ENCODE data around the gene TRAK2.

Gene TRAK2

GRCh38 chr2:201413143-201413542 lies 38.1 kb downstream of the TRAK2 start:
- Mint-ChIP-seq H3K4me3 (no peak overlapping the region), H3K27ac (no peak overlapping the region), H3K9me3 (no peaks in the 10 kb centered on the region), H3K36me3 (ENCODE audit: low read depth) (peaks cover 19% of the 10 kb centered on the region), H3K27me3 (no peaks in the 10 kb centered on the region), H3K4me1 (ENCODE audit: low read depth) (peaks cover 10% of the 10 kb centered on the region)

GRCh38 chr2:201411421-201411820 lies 39.8 kb downstream of the TRAK2 start:
- Mint-ChIP-seq H3K4me1 (ENCODE audit: low read depth) (peaks cover 16% of the 10 kb centered on the region), H3K36me3 (ENCODE audit: low read depth) (peaks cover 18% of the 10 kb centered on the region), H3K27ac (no peak overlapping the region), H3K4me3 (no peak overlapping the region), H3K9me3 (no peaks in the 10 kb centered on the region), H3K27me3 (no peaks in the 10 kb centered on the region)

DNA sequence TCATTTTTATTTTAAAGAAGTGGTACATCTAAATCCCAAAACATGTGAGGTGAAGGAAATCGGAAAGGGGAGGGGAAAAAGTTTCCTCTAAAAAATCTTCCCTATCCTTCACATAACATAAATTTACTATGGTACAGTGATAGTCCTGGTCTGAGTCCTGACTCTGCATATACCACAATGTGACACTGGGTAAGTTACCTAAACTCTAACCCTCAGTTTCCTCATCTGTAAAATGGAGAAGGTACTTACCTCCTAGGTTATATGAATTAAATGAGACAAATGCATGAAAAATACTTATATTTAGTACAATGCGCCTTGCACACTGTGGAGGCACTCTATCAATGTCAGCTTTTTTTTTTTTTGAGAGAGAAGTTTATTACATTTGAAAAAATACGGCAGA lies 42.3 kb downstream of the TRAK2 start:
- Mint-ChIP-seq H3K27me3 (no peaks in the 10 kb centered on the region), H3K4me3 (no peak overlapping the region), H3K27ac (no peak overlapping the region), H3K9me3 (no peaks in the 10 kb centered on the region), H3K4me1 (ENCODE audit: low read depth) (peaks cover 37% of the 10 kb centered on the region), H3K36me3 (ENCODE audit: low read depth) (peaks cover 28% of the 10 kb centered on the region)

- H3K4me1 Mint-ChIP-seq (ENCODE audit: low read depth) = peaks cover 46% of the 10 kb centered on the region
- no peak overlapping the region for H3K27ac Mint-ChIP-seq
- no peaks in the 10 kb centered on the region for H3K9me3 Mint-ChIP-seq
- H3K4me3 Mint-ChIP-seq = no peak overlapping the region
- H3K27me3 Mint-ChIP-seq = no peaks in the 10 kb centered on the region
- peaks cover 35% of the 10 kb centered on the region for H3K36me3 Mint-ChIP-seq (ENCODE audit: low read depth)
Measured at GRCh38 chr2:201407265-201407664, 44.0 kb downstream of the TRAK2 start.

GRCh38 chr2:201406077-201406662 lies 45.1 kb downstream of the TRAK2 start:
- Mint-ChIP-seq H3K4me1 (ENCODE audit: low read depth) (peaks cover 46% of the 10 kb centered on the region), H3K4me3 (no peak overlapping the region), H3K27ac (no peak overlapping the region), H3K9me3 (no peaks in the 10 kb centered on the region), H3K36me3 (ENCODE audit: low read depth) (peaks cover 27% of the 10 kb centered on the region), H3K27me3 (no peaks in the 10 kb centered on the region)

DNA sequence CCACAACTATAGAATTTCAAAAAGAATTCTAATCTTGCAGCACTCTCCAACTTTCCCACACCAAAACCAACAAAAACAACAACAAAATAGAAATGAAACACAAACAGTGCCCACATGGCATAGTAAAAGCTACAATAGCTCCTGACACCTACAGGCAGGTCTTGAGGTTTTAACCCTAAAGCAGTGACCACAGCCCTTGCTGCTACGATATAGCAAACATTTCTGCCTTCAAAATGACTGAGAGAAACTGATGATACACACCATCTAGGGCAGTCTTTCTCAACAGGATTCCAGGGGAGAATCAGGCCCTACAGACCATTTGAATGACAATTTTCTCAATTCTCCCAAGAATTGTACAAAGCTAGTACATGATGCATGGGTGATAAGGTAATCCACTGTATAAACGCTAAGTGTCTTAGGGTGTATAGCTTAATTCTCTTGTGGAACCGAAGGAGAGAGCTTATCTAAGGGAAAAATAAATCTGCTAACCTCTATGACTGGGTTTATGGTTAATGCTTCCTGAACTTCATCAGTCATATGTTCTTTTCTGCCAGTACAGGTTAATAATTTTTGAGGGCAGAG lies 46.5 kb downstream of the TRAK2 start:
- Mint-ChIP-seq H3K27me3 (no peaks in the 10 kb centered on the region), H3K4me1 (ENCODE audit: low read depth) (peaks cover 46% of the 10 kb centered on the region), H3K36me3 (ENCODE audit: low read depth) (peaks cover 24% of the 10 kb centered on the region), H3K27ac (no peak overlapping the region), H3K9me3 (no peaks in the 10 kb centered on the region), H3K4me3 (no peak overlapping the region)

GRCh38 chr2:201403880-201404279 lies 47.4 kb downstream of the TRAK2 start:
- Mint-ChIP-seq H3K4me1 (ENCODE audit: low read depth) (peaks cover 41% of the 10 kb centered on the region), H3K9me3 (no peaks in the 10 kb centered on the region)

GRCh38 chr2:201402651-201403562 lies 48.4 kb downstream of the TRAK2 start:
- no peak overlapping the region for H3K4me3 Mint-ChIP-seq
- H3K9me3 Mint-ChIP-seq = no peaks in the 10 kb centered on the region
- peaks cover 41% of the 10 kb centered on the region for H3K4me1 Mint-ChIP-seq (ENCODE audit: low read depth)
- no peak overlapping the region for H3K27ac Mint-ChIP-seq
- no peaks in the 10 kb centered on the region for H3K27me3 Mint-ChIP-seq
- peaks cover 38% of the 10 kb centered on the region for H3K36me3 Mint-ChIP-seq (ENCODE audit: low read depth)

More at GRCh38 chr2:201403880-201404279, 47.4 kb downstream of the TRAK2 start:
- H3K4me3 Mint-ChIP-seq = no peak overlapping the region
- no peak overlapping the region for H3K27ac Mint-ChIP-seq
- peaks cover 33% of the 10 kb centered on the region for H3K36me3 Mint-ChIP-seq (ENCODE audit: low read depth)
- no peaks in the 10 kb centered on the region for H3K27me3 Mint-ChIP-seq

- H3K4me3 Mint-ChIP-seq = no peak overlapping the region
- no peaks in the 10 kb centered on the region for H3K9me3 Mint-ChIP-seq
- H3K36me3 Mint-ChIP-seq (ENCODE audit: low read depth) = peaks cover 41% of the 10 kb centered on the region
- no peak overlapping the region for H3K27ac Mint-ChIP-seq
- peaks cover 34% of the 10 kb centered on the region for H3K4me1 Mint-ChIP-seq (ENCODE audit: low read depth)
- no peaks in the 10 kb centered on the region for H3K27me3 Mint-ChIP-seq
Measured at GRCh38 chr2:201401815-201402214, 49.4 kb downstream of the TRAK2 start.

DNA sequence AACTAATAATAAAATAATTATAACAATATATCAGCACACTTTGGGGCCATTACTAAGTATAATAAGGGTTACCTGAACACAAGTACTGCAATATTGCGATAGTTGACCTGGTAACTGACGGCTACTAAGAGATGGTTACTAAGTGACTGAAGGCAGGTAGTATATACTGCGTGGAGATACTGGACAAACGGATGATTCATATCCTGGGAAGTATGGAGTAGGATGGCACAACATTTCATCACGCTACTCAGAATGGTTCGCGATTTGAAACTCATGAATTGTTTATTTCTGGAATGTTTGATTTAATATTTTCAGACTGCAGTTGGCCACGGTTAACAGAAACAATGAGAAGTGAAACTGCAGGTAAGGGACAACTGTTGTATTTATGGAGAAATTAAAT lies 54.7 kb downstream of the TRAK2 start:
- Mint-ChIP-seq H3K9me3 (no peaks in the 10 kb centered on the region), H3K27me3 (no peaks in the 10 kb centered on the region), H3K27ac (no peak overlapping the region), H3K36me3 (ENCODE audit: low read depth) (peaks cover 53% of the 10 kb centered on the region), H3K4me1 (ENCODE audit: low read depth) (no peaks in the 10 kb centered on the region), H3K4me3 (no peak overlapping the region)

DNA sequence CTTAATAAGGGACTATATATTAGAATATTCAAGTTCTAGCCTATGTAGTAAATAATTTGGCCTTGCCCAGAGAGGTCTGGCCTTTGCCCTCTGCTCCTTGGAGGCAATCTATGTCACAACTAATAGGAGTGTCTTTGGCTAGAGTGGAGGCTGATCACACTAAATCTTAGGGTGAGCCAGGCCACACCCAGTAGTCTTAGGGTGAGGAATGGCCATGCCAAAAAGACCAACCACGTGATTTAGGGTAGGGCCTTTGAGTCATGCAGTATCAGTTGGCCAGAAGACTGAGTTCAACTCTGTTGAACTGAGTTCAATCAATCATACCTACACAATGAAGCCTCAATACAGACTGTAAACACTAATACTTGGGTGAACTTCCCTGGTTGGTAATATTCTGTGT lies 68.1 kb downstream of the TRAK2 start:
- H3K27me3 Mint-ChIP-seq = no peaks in the 10 kb centered on the region
- H3K36me3 Mint-ChIP-seq (ENCODE audit: low read depth) = peaks cover 69% of the 10 kb centered on the region
- H3K27ac Mint-ChIP-seq = no peak overlapping the region
- no peaks in the 10 kb centered on the region for H3K4me1 Mint-ChIP-seq (ENCODE audit: low read depth)
- H3K9me3 Mint-ChIP-seq = peaks cover 4% of the 10 kb centered on the region
- H3K4me3 Mint-ChIP-seq = no peak overlapping the region

DNA sequence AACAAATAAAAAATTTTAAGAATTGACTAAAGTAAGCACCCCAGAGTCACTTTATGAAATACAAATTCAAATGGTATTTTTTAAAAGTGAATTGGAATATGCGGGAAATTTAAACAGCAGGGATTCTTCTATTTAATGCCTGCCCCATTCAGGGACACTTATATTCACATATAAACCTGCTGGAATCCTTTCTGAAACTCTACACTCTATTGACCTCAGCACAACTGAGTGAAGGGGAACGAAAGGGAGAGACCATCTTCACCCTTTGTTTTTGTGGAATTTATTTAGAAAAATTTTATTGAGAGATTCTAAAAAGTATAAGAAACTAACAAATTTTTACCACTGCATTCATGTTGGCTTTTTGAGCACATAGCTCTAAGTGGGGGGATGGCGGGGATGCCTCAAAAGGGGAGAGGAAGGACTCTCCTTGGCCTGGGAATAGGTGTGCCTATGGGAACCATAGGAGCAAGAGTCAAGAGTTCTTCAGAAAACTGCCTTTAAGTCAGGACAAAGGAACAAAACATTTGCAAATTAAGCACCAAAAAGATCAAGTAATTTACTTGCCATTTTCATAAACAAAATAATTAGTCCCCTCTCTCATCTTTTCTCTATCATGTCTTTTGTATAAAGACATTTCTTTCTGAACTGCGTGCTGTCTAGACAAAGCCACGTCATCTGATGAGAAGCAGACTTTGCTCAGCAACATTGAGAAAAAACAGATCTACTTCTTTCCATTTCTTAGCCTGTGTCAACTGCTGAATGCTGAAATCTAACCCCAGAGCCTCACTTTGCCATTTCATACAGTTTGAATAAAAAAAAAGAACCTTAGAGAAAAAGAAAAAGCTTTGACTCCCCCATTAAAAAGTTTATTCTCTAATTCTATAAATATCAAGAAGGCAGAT lies 72.5 kb downstream of the TRAK2 start:
- Mint-ChIP-seq H3K27ac (no peak overlapping the region), H3K4me3 (no peak overlapping the region), H3K4me1 (ENCODE audit: low read depth) (no peaks in the 10 kb centered on the region), H3K27me3 (no peaks in the 10 kb centered on the region), H3K9me3 (peaks cover 4% of the 10 kb centered on the region), H3K36me3 (ENCODE audit: low read depth) (peaks cover 61% of the 10 kb centered on the region)

DNA sequence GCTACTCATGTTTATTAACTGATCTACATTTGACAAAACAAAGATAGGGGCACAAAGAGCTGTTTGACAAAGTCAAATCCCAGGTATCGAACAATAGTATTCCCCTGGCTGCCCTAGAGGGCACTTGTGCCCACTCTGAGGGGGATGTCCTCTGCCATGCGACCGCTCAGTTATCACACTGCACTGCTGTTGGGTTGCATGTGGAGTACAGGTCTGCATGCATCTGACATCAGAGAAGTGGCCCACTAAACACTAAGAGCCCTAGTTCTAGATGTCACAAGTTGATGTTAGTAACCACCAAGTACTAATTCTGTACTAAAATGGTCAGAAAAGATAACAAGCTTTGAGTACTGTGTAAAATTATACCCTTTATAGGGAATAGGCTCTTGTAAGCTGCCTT lies 74.0 kb downstream of the TRAK2 start:
- Mint-ChIP-seq H3K4me3 (no peak overlapping the region), H3K9me3 (peaks cover 4% of the 10 kb centered on the region), H3K4me1 (ENCODE audit: low read depth) (no peaks in the 10 kb centered on the region), H3K36me3 (ENCODE audit: low read depth) (peaks cover 51% of the 10 kb centered on the region), H3K27me3 (no peaks in the 10 kb centered on the region), H3K27ac (no peak overlapping the region)

- H3K27ac Mint-ChIP-seq = no peak overlapping the region
- no peaks in the 10 kb centered on the region for H3K9me3 Mint-ChIP-seq
- H3K4me3 Mint-ChIP-seq = no peak overlapping the region
- peaks cover 52% of the 10 kb centered on the region for H3K36me3 Mint-ChIP-seq (ENCODE audit: low read depth)
- no peaks in the 10 kb centered on the region for H3K27me3 Mint-ChIP-seq
- H3K4me1 Mint-ChIP-seq (ENCODE audit: low read depth) = no peaks in the 10 kb centered on the region
Measured at GRCh38 chr2:201369775-201370174, 81.5 kb downstream of the TRAK2 start.
